Fibroblast of skin of right quadriceps (primary cell): ENCODE measurements around the gene CEACAM16.

Source experiments
- DNase-seq: peaks from one replicate; pipeline ENCODE4 v3.0.0-alpha.2; 2013

CEACAM16 gene

DNA sequence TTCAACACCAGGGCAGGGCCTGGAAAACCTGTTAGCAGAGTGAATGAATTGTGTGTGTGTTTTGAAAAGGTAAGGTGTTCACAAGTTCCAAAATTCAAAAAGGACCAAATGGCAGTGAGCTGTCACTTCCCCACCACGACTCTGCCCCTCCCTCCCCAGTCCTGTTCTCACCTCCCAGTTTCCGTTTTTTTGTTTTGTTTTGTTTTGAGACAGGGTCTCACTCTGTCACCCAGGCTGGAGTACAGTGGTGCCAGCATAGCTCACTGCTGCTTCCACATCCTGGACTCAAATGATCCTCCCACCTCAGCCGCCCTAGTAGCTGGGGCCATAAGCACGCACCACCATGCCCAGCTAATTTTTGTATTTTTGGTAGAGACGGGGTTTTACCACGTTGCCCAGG lies 29.2 kb downstream of the CEACAM16 start:
- no peak for DNase-seq

DNA sequence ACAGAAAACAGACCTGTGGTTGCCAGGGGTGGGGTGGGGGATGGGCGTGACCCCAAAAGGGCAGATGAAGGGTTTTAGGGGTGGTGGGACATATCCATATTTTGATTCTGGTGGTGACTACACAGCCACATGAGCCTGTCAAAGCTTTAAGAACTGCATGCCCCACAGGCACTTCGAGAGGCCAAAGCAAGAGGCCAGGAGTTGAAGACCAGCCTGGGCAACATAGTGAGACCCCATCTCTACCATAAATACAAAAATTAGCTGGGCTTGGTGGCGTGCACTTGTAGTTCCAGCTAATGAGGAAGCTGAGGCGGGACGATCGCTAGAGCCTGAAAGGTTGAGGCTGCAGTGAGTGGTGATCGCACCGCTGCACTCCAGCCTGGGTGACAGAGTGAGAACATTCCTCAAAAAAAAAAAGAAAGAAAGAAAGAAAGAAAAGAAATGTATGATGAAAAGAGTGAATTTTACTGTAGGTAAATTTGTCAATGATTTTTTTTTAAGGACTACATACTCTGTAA lies 30.6 kb downstream of the CEACAM16 start:
- no peak for DNase-seq

DNA sequence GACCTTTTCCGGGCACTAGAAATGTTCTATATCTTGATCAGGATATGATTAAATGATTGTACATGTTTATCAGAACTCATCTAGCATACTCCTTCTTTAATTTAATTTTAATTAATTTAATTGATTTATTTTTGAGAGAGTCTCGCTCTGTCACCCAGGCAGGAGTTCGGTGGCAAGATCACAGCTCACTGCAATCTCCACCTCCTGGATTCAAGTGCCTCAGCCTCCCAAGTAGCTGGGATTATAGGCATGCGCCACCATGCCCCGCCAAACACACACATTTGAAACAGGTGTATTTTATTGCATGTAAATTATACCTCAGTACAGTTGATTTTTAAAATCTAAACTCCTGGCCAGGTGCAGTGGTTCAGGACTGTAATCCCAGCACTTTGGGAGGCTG lies 32.1 kb downstream of the CEACAM16 start:
- no peak for DNase-seq

DNA sequence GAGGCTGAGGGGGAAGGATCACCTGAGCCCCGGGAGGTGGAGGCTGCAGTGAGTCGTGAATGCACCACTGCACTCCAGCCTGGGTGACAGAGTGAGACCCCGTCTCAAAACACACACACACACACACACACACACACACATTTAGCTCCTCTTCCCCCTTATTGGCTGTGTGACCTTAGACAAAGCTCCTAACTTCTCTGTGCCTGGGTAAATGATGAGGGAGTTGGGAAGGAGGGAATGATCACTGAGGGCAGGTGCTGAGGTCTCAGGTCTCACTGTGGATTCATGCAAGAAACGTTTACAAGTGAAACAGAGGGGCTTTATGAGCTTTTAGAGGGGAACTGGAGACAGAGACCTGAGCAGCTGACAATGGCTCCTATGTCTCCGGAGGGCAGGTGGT lies 32.7 kb downstream of the CEACAM16 start:
- DNase-seq, result no peak

DNA sequence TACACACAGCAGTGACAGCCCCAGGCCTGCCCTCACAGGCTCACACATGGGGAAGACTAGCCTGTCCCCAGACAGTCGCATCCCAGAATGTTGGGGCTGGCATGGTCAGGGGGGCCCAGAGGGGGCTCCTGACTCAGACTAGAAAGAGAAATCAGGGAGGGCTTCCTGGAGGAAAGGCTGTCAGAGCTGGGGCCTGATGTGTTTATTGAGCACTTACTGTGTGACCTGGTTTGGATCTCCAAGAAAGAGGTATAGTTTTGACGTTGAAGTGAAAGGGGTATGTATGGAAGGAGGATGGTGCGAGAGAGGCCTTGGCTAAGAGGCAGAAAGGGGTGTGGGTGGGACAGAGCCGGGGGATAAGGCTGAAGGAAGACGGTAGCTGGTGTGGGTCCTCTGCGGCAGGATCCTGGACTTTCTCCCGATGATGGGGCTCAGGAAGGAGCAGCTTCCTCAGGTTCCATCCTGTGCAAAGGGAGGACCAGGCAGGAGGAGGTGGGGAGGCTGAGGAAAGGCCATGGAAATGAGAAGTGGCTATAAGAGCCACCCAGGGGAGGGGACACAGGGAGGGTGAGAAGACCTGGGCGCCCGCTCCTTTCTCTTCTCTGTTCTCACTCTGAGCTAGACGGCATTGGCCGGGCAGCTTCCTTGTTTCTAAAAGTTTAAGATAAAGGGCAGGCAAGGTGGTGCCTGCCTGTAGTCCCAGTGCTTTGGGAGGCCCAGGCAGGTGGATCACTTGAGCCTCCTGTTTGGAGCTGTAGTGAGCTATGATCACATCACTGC lies 33.5 kb downstream of the CEACAM16 start:
- DNase-seq, result no peak

DNA sequence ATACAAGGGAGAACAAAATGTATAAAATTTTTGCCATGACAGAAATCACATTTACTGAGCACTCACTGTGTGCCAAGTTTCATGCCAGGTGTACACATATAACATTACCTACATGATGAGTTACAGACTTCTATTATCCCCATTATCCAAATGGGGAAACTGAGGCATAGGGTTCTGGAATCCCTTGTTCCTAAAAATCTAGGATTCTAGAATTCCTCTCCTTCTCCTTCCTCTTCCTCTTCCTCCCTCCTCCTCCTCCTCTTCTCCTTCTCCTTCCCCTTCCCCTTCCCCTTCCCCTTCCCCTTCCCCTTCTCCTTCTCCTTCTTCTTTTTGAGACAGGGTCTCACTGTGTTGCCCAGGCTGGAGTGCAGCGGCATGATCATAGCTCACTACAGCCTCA lies 35.4 kb downstream of the CEACAM16 start:
- DNase-seq, result no peak

DNA sequence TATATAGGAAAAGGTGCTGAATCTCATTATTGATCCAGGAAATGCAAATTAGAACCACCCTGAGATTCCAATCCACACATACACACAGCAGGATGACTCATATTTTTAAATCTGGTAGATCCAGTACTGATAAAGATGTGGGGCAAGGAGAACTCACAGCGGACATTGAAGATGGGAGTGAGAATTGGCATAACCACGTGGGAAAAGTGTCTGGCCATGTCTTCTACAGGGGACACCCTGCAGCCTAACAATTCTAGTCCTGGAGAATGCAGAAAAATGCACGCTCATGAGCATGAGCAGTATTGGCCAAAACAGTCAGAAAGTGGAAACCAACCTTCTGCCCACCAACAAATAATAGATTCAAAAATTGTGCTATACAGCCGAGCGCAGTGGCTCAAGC lies 36.1 kb downstream of the CEACAM16 start:
- DNase-seq, result no peak

DNA sequence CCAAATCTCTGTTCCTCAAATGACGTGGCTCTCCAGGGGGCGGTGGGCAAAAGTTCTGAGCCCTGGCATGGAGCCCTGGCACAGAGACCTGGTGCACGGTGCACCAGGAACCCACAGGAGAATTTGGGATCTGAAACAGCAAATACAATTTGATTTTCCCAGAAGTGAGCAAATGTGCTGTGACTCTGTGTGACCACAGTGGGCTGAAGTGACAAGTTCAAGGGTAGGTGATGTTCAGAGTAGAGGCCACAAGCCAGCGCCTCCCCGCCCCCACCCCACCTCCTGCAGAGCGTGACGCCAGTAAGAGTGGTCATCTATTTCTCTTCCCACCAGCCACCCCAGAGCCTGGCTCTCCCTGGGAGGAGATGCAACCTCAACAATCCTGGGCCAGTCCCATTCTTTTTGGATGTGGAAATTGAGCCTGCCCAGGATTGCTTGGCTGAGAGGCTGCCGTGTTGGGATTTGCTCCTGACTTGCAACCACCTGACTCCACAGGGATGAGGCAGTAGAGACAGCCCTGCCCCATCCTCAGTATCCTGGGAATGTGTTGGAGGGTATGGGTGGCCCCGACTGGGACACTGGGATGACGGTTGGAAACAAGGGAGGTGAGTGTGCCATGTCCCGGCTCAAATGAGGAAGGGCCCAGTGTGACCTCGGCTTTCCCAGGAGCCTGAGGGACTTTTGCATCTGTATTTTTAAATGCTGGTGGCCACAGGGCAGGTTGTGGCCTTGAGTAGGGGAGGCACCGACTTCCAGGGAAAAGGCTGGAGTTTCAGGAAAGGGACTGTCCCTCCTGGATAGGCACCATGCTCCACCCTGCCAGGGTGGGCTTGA lies 38.5 kb downstream of the CEACAM16 start:
- peak; percentile 46 for DNase-seq

DNA sequence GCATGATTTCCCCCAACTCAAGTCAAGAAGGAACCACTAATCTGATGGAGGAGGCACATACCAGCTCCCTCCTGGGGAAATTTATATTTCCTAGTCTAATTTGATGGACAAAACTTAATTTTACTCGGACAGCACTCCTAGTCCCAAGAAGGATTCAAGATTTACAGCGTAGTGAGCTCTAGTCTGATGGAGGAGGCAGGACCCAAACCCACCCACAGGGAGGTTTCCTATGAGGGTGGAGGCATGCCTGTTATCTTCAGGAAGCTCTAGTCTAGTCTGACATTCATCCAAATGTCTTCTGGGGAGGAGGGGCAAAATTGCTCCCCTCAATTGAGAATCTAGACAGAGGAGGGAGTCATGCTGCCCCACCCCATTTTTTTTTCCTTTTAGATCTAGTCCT lies 39.2 kb downstream of the CEACAM16 start:
- DNase-seq, result no peak

DNA sequence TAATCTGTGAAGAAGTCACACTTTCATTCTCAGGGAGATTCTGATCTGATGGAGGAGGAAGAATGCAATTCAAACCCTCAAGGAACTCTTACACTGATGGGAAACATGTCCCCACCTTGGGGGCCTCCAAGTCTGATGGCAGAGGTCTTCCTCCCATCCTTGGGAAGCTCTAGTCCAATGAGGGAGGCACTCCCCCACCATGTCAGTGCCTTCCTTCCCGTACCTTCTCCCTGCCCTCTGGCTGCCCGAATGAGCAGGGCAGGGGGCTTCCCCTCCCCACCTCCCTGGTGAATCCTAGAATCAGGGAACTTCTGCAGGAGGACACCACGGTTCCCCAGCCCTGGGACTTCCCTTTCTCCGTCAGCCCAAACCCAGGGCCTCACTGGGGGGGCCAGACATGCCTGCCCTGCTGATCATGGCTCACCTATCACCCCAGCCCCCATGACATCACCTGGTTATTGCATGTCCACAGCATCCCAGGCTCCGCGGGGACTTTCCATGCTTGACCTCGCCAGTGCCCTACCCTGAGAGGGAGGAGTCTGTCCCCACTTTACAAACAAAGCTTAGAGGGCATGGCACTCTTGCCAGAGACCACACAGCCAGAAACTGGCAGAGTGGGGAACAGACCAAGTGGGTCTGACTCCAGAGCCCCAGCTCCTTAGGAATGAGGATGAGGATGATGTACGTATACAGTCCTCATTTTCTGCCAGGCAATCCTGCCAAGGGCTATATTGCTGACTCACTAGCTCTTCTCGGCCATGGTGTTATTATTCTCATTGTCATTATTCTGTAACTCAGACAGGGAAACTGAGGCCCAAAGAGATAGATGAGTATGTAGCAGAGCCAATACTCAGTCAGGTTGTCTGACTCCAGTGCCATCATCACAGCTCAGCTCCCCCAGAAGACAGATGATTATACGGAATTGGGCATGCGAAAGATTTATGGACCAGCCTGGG lies 39.9 kb downstream of the CEACAM16 start:
- no peak for DNase-seq

DNA sequence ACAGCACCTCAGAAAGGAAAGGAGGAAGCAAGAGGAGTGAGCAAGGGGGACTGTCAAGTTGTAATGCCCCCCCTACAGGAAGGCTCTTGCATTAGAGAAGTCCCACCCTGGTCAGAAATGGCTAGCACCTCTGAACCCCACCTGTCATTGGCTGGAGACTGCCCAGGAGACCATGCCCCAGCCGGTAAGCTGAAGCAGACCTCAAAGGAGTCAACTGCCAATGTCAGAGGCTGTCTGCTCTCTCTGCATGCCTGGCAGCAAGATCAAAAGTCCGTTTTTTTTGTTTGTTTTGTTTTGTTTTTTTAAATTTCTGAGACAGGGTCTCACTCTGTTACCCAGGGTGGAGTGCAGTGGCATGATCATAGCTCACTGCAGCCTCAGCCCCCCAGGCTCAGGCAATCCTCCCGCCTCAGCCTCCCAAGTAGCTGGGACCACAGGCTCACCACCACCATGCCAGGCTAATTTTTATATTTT lies 41.4 kb downstream of the CEACAM16 start:
- no peak for DNase-seq

DNA sequence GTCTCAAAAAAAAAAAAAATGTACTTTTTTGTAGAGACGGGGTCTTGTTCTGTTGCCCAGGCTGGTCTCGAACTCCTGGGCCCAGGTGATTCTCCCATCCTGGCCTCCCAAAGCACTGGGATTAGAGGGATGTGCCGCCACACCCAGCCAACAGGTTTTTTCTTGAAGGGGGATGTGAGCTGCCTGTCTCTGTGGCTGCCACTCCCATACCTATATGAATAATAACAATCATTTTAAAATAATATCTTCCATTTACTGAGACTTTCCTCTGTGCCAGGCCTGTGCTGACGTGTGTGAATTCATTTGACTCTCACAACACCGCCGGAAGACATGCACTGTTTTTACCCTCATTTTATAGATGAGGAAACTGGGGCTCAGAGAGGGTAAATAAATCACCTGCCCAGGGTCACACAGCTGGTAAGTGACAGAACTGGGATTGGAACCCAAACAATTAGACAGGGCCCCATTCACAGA lies 42.3 kb downstream of the CEACAM16 start:
- no peak for DNase-seq

DNA sequence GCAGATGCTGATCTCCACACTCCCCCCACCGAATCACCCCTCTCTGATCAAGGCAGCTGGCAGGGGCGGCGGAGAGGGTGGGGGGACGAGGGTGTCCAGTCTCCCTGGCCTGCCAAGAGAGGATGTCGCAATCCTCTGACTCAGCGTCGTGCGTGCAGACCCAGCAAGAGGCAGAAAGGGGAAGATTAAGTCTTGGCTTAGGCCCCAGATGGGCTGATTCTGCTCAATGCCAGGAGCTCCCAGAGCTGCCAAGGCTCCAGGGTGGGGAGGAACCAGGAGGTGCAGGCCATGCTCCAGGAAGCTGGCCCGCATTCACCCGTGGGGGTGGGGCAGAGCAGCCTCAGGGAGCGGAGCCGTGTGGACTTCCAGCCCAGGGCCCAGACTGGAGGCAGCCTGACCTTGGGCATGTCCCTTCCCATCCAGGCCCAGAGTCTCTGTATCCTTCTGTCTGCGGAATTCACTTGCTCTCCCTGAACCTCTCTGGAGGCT lies 42.9 kb downstream of the CEACAM16 start:
- peak; percentile 100 for DNase-seq

DNA sequence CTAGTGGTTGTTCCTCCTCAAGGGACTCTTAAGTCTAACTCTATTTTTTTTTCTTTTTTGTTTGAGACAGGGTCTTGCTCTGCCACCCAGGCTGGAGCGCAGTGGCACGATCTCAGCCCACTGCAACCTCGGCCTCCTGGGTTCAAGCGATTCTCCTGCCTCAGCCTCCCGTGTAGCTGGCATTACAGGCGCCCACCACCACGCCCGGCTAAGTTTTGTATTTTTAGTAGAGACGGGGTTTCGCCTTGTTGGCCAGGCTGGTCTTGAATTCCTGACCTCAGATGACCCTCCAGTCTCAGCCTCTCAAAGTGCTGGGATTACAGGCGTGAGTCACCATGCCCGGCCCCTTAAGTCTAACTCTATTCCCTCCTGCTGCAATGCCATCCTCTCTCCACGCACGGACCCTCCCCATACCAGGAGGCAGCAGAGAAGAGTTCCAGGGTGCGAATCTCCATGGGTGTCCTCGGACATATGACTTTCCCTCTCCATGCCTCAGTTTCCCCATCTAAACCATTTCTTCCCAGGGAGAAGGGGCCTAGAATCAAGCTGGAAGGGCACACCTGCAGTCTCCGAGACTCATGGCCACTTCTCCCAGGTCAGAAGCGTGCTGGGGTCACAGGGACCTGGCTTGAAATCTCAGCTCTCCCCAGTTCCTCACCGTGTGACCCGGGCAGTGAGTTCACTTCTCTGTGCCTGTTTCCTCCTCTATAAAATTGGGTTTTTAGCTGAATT lies 43.5 kb downstream of the CEACAM16 start:
- DNase-seq, result no peak

DNA sequence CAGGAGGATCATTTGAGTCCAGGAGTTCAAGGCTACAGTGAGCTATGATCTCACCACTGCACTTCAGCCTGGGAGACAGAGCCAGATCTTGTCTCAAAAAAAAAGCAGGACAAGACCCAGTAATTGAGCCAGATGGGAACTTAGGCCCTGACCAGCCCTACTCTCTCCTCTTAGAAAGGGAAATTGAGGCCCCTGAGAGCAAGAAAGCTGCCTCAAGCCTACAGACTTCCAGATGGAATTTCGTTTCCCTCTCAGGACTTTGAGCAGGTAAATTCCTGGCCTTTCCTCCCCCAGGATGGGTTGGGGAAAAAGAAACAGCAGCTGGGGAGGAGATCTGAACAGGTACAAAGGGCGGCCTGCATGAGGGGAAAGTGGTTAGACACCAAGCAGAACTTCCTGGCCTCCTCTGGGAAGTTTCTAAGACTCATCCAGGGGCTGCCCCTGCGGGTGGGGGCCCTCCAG lies 46.0 kb downstream of the CEACAM16 start:
- DNase-seq, result no peak

DNA sequence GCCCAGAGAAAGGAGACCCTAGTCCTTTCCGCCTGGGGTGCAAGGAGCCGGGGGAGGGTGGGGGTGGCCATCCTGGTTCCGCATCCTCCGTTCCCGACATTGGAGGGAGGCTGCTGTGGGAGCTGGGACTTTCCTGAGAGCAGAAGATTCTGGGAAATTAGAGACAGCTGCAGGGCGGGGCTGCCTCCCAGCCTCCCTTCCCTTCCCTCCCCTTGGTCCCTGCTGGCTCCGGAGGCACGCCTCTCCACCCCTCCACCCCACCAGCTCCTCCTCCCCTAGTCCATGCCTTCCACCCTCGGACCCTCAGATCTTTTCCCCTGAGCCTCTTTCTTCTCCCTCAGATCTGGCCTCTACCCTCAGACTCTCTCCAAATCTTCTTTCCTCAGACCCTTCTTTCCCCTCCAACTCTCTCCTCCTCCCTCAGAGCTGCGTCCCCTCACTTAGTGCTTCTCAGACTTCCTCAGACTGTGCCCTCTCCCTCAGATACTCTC lies 46.4 kb downstream of the CEACAM16 start:
- DNase-seq, result peak; percentile 88

DNA sequence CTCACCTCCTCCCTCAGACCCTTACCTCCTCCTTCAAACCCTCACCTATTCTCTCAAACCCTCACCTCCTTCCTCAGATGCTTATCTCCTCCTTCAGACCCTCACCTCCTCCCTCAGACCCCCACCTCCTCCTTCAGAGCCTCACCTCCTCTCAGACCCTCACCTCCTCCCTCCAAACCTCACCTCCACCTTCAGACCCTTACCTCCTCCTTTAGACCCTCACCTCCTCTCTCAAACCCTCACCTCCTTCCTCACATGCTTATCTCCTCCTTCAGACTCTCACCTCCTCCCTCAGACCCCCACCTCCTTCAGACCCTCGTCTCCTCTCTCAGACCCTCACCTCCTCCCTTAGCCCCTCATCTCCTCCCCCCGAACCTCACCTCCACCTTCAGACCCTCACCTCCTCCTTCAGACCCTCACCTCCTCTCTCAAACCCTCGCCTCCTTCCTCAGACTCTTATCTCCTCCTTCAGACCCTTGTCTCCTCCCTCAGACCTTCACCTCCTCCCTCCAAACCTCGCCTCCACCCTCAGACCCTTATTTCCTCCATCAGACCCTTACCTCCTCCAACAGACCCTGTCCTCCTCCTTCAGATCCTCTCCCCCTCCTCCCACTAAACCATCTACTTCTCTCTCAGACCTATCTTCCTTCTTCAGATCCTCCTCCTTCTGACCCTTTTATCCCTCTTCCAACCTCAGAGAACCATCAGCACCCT lies 47.1 kb downstream of the CEACAM16 start:
- no peak for DNase-seq

DNA sequence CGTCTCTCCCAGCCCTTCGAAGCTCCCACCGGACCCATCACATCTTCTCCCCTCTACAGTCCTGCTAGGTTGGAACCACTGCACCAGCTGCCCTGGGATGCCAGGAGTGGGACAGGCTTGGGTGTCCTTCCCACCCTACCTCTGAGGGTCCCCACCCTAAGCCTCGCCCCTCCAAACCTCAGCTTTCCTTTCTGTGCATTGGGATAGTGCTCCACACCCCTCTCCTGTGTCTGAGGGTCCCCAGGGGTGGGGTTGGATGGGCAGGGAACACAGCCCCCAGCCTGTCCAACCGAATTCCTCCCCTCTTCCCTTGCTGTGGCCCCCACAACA lies 47.6 kb downstream of the CEACAM16 start:
- no peak for DNase-seq

DNA sequence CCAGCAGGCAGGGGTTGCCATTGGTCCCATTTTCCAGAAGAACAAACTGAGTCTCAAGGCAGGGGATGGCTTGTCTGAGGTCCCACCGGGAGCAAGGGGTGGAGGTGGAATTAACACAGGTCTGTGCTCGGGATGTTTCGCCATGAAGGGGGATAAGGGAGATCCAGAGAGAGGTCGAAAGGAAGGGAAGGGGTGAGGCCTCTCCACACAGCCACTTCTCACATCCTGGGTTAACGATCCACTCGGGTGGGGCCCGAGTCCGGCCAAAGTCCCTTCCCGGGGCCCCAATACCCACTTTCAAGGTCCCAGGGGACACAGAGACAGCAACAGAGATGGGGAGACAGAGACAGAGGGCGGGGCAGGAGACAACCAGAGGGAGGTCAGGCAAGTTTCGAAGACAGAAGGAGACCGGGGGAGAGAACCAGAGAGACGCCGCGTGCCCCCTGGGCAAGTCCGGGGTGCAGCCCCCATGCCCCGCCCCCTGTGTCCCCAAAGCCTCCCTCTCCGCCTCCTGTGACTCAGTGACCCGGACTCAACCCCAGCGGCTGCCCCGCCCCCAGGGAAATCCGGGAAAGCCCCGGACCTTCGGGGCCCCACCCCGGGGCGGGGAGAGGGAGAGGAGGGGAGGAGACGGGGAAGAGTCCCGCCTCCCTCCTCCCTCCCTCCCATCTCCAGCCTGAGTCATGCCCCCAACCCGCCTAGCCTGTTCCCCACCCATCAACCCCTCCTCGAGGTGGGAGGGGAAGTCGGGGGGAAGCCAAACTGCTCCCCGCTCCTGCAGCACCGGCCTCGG lies 48.2 kb downstream of the CEACAM16 start:
- DNase-seq, result peak; percentile 98
